HG02763 (cell line): ENCODE data around the gene SEBOX.
A peak's percentile ranks its signal among the peaks of the same experiment; 100 is the strongest.

ENCODE experiments used
- ATAC-seq: cut with Tn5 transposase; IDR thresholded peaks from one replicate; pipeline ENCODE4 v1.9.1; 2021; ENCODE audit warnings: mild to moderate bottlenecking, moderate library complexity; ENCODE audit not compliant: unreplicated experiment

The SEBOX gene

GRCh38 chr17:28369684-28370034 lies 4.7 kb upstream of the SEBOX start:
- no peak for ATAC-seq

- no peak for ATAC-seq
Measured at GRCh38 chr17:28368915-28369683, 4.1 kb upstream of the SEBOX start.

GRCh38 chr17:28368306-28368831 lies 3.4 kb upstream of the SEBOX start:
- no peak for ATAC-seq

- ATAC-seq: no peak
Measured at GRCh38 chr17:28367641-28368305, 2.8 kb upstream of the SEBOX start.

GRCh38 chr17:28366605-28367004 lies 1.6 kb upstream of the SEBOX start:
- no peak for ATAC-seq

GRCh38 chr17:28365487-28365886 lies 488 bp upstream of the SEBOX start:
- no peak for ATAC-seq

GRCh38 chr17:28363776-28364650 lies 986 bp downstream of the SEBOX start:
- ATAC-seq: no peak

- ATAC-seq: no peak
Measured at GRCh38 chr17:28363186-28363585, 1.8 kb downstream of the SEBOX start.

- no peak for ATAC-seq
Measured at GRCh38 chr17:28357901-28358197, 7.2 kb downstream of the SEBOX start.

- ATAC-seq: peak; percentile 95
Measured at GRCh38 chr17:28357061-28357900, 7.7 kb downstream of the SEBOX start, which contains the start of gene POLDIP2. TSS of gene POLDIP2 (minus strand) at chr17:28357527. CDS start at chr17:28357448, 79 bp downstream.

- no peak for ATAC-seq
Measured at GRCh38 chr17:28350271-28350670, 14.7 kb downstream of the SEBOX start.

GRCh38 chr17:28348979-28349378 lies 16.0 kb downstream of the SEBOX start:
- ATAC-seq: no peak

- ATAC-seq: no peak
Measured at GRCh38 chr17:28347261-28347891, 17.6 kb downstream of the SEBOX start.

GRCh38 chr17:28346746-28347246 lies 18.2 kb downstream of the SEBOX start:
- ATAC-seq: no peak

- ATAC-seq: no peak
Measured at GRCh38 chr17:28346199-28346580, 18.8 kb downstream of the SEBOX start.

- no peak for ATAC-seq
Measured at GRCh38 chr17:28345419-28346198, 19.4 kb downstream of the SEBOX start.

- no peak for ATAC-seq
Measured at GRCh38 chr17:28344435-28344901, 20.5 kb downstream of the SEBOX start.

GRCh38 chr17:28344011-28344410 lies 21.0 kb downstream of the SEBOX start:
- ATAC-seq: no peak

- ATAC-seq: no peak
Measured at GRCh38 chr17:28343491-28343932, 21.5 kb downstream of the SEBOX start.
